Activated B cell treated with CpG ODN at 0.5 μM for 24 hours (primary cell): ENCODE data around the gene FNBP1. TPM values are rescaled to one million over a fixed set of nuclear protein-coding genes. Genes with fewer than 3 reads are reported as not detected.

Experiments used
- ATAC-seq: fragments of 200-7000 bp; cut with Tn5 transposase; one replicate; pipeline ENCODE4 v1.10.0; 2021; ENCODE audit warnings: low read depth, mild to moderate bottlenecking, moderate library complexity
- CTCF ChIA-PET: fragments of 350-600 bp; sonication (Branson Sonifier 250); formaldehyde crosslinking; loops from one replicate; lab custom pipeline; 2021; ENCODE audit warnings: antibody characterized with exemption; lab: Charles Lee
- POLR2A ChIA-PET: fragments of 350-600 bp; sonication (Branson Sonifier 250); formaldehyde crosslinking; loops from one replicate; lab custom pipeline; 2021; ENCODE audit warnings: antibody characterized with exemption; lab: Charles Lee
- DNase-seq: peaks from one replicate; pipeline ENCODE4 v3.0.0; 2022
- H3K27ac Mint-ChIP-seq: one replicate; pipeline ENCODE4 v1.8.0; 2020; ENCODE audit warnings: mixed read lengths
- H3K27me3 Mint-ChIP-seq: one replicate; pipeline ENCODE4 v1.8.0; 2021; ENCODE audit warnings: mixed read lengths
- H3K36me3 Mint-ChIP-seq: one replicate; pipeline ENCODE4 v1.8.0; 2021; ENCODE audit warnings: low read depth, mixed read lengths
- H3K4me1 Mint-ChIP-seq: one replicate; pipeline ENCODE4 v1.8.0; 2021; ENCODE audit warnings: mixed read lengths
- H3K4me3 Mint-ChIP-seq: one replicate; pipeline ENCODE4 v1.8.0; 2020; ENCODE audit warnings: mild to moderate bottlenecking, mixed read lengths
- H3K9me3 Mint-ChIP-seq: one replicate; pipeline ENCODE4 v1.8.0; 2020; ENCODE audit warnings: mixed read lengths
- CTCF ChIP-seq: fragments of 200-600 bp; IDR thresholded peaks from one replicate; pipeline ENCODE4 v1.8.0; 2022; ENCODE audit warnings: antibody characterized with exemption, mild to moderate bottlenecking
- intact Hi-C: fragments of 100-400 bp; cut with micrococcal nuclease; formaldehyde crosslinking; loops from one replicate; pipeline ENCODE4 v1.15.1; 2024
- total RNA-seq: library from RNA; stranded (reverse); gene quantifications from 2 replicates; pipeline ENCODE4 v1.2.3, GENCODE V29; 2022

Gene FNBP1
- total RNA-seq, 1 donor from 2014 or later = 501 TPM

- CTCF ChIA-PET = no interaction called here
- ATAC-seq = no peak
- H3K9me3 Mint-ChIP-seq = no peaks in the 10 kb centered on the region
- H3K4me3 Mint-ChIP-seq = peak overlapping the region; percentile 91
- intact Hi-C loops = loop anchor here (5.0 kb wide), 2 partner anchors 188 to 232 kb away; partner anchors contain the start of gene TOR1A
- no peak for DNase-seq
- no peaks in the 10 kb centered on the region for H3K27me3 Mint-ChIP-seq
- H3K27ac Mint-ChIP-seq = peak overlapping the region; percentile 78
- peaks cover 9% of the 10 kb centered on the region for H3K36me3 Mint-ChIP-seq
- H3K4me1 Mint-ChIP-seq = peaks cover 30% of the 10 kb centered on the region
- POLR2A ChIA-PET = interaction anchor here (0.6 to 2.7 kb wide), 10 partner anchors 12 to 168 kb away, joined by 3 to 70 read pairs (median 8); partner anchors contain the start of gene FNBP1
- TF ChIP-seq CTCF = no peak
Measured at GRCh38 chr9:130054325-130054786, 11.4 kb upstream of the FNBP1 start.

GRCh38 chr9:130053504-130054324, 10.7 kb upstream of the FNBP1 start, which contains the start of gene GPR107:
GPR107 (plus strand) TSS chr9:130053906; CDS start chr9:130053933, 27 bp downstream.
- peak within 1 kb of the TSS; percentile 80 for H3K27ac Mint-ChIP-seq
- no peaks in the 10 kb centered on the region for H3K9me3 Mint-ChIP-seq
- CTCF ChIA-PET = no interaction called here
- intact Hi-C loops = loop anchor here (1.0 to 5.0 kb wide), 3 partner anchors 8 to 231 kb away; partner anchors contain the start of gene TOR1A
- no peaks in the 10 kb centered on the region for H3K27me3 Mint-ChIP-seq
- peak within 1 kb of the TSS; percentile 91 for H3K4me3 Mint-ChIP-seq
- DNase-seq = peak; percentile 73
- peaks cover 30% of the 10 kb centered on the region for H3K4me1 Mint-ChIP-seq
- POLR2A ChIA-PET = interaction anchor here (0.6 to 2.7 kb wide), 17 partner anchors 8 to 219 kb away, joined by 3 to 70 read pairs (median 5); partner anchors contain the start of genes C9orf78 and FNBP1
- no peak for TF ChIP-seq CTCF
- peak; percentile 96 for ATAC-seq
- H3K36me3 Mint-ChIP-seq = peaks cover 7% of the 10 kb centered on the region

GRCh38 chr9:130053109-130053503, 10.1 kb upstream of the FNBP1 start:
- ChIA-PET POLR2A (interaction anchor here (0.7 to 2.7 kb wide), 15 partner anchors 9 to 218 kb away, joined by 3 to 70 read pairs (median 5); partner anchors contain the start of genes C9orf78 and FNBP1), CTCF (no interaction called here)
- ATAC-seq (no peak), DNase-seq (no peak)
- peaks cover 3% of the 10 kb centered on the region for H3K36me3 Mint-ChIP-seq
- H3K4me3 Mint-ChIP-seq = peak overlapping the region; percentile 91
- H3K9me3 Mint-ChIP-seq = no peaks in the 10 kb centered on the region
- peak overlapping the region; percentile 80 for H3K27ac Mint-ChIP-seq
- H3K4me1 Mint-ChIP-seq = peaks cover 30% of the 10 kb centered on the region
- intact Hi-C loops = loop anchor here (1.0 to 5.0 kb wide), 3 partner anchors 8 to 231 kb away; partner anchors contain the start of gene TOR1A
- TF ChIP-seq CTCF = no peak
- H3K27me3 Mint-ChIP-seq = no peaks in the 10 kb centered on the region

- Mint-ChIP-seq H3K27me3 (no peaks in the 10 kb centered on the region), H3K36me3 (peaks cover 2% of the 10 kb centered on the region), H3K9me3 (no peaks in the 10 kb centered on the region), H3K27ac (peak overlapping the region; percentile 12), H3K4me1 (peaks cover 29% of the 10 kb centered on the region), H3K4me3 (peak overlapping the region; percentile 59)
- ChIA-PET POLR2A (interaction anchor here (0.5 to 1.6 kb wide), 4 partner anchors 9 to 158 kb away, joined by 3 to 5 read pairs (median 3); partner anchors contain the start of gene FNBP1), CTCF (no interaction called here)
- TF ChIP-seq CTCF = no peak
- DNase-seq (no peak), ATAC-seq (no peak)
- intact Hi-C loops = loop anchor here (5.0 kb wide), 2 partner anchors 190 to 230 kb away; partner anchors contain the start of gene TOR1A
Measured at GRCh38 chr9:130051855-130052254, 8.9 kb upstream of the FNBP1 start.
